ENCODE measurements around the gene KRTAP10-6.

The KRTAP10-6 gene

GRCh38 chr21:44626262-44626661 is 34.0 kb upstream of the KRTAP10-6 start:
- no peak overlapping the region for H3K4me3 ChIP-seq (ENCODE audit: low read depth, low read length)
- DNase-seq (ENCODE audit: low read depth) = no peak
- TF ChIP-seq CTCF (IDR thresholded peaks at IDR 0.05; ENCODE audit: low read depth, low read length, missing control alignments) = no peak

GRCh38 chr21:44625756-44626155 is 33.5 kb upstream of the KRTAP10-6 start:
- H3K4me3 ChIP-seq (ENCODE audit: low read depth, low read length) = no peak overlapping the region
- TF ChIP-seq CTCF (IDR thresholded peaks at IDR 0.05; ENCODE audit: low read depth, low read length, missing control alignments) = no peak
- DNase-seq (ENCODE audit: low read depth) = no peak

- TF ChIP-seq CTCF (IDR thresholded peaks at IDR 0.05; ENCODE audit: low read depth, low read length, missing control alignments) = no peak
- H3K4me3 ChIP-seq (ENCODE audit: low read depth, low read length) = no peak overlapping the region
- no peak for DNase-seq (ENCODE audit: low read depth)
These were observed 31.3 kb upstream of the KRTAP10-6 start for GRCh38 chr21:44623575-44623974.

- TF ChIP-seq CTCF (IDR thresholded peaks at IDR 0.05; ENCODE audit: low read depth, low read length, missing control alignments) = no peak
- no peak overlapping the region for H3K4me3 ChIP-seq (ENCODE audit: low read depth, low read length)
- DNase-seq (ENCODE audit: low read depth) = no peak
These were observed 27.6 kb upstream of the KRTAP10-6 start for GRCh38 chr21:44619886-44620285.

- DNase-seq (ENCODE audit: low read depth) = no peak
- no peak for TF ChIP-seq CTCF (IDR thresholded peaks at IDR 0.05; ENCODE audit: low read depth, low read length, missing control alignments)
- no peak overlapping the region for H3K4me3 ChIP-seq (ENCODE audit: low read depth, low read length)
These were observed 26.6 kb upstream of the KRTAP10-6 start for GRCh38 chr21:44618909-44619308.

- no peak overlapping the region for H3K4me3 ChIP-seq (ENCODE audit: low read depth, low read length)
- no peak for DNase-seq (ENCODE audit: low read depth)
- TF ChIP-seq CTCF (IDR thresholded peaks at IDR 0.05; ENCODE audit: low read depth, low read length, missing control alignments) = peak; percentile 37
These were observed 26.2 kb upstream of the KRTAP10-6 start for GRCh38 chr21:44618504-44618903.

GRCh38 chr21:44617071-44617501 is 24.8 kb upstream of the KRTAP10-6 start:
- no peak overlapping the region for H3K4me3 ChIP-seq (ENCODE audit: low read depth, low read length)
- DNase-seq (ENCODE audit: low read depth) = no peak
- TF ChIP-seq CTCF (IDR thresholded peaks at IDR 0.05; ENCODE audit: low read depth, low read length, missing control alignments) = no peak

All from GM12864 (cell line).